ENCODE results near the gene ANKRD53.
"Not testable (repeated sequence)": the region's sequence is repeated elsewhere in the genome, so short reads cannot be mapped to it uniquely, and the experiment has no call there.

The ANKRD53 gene

DNA sequence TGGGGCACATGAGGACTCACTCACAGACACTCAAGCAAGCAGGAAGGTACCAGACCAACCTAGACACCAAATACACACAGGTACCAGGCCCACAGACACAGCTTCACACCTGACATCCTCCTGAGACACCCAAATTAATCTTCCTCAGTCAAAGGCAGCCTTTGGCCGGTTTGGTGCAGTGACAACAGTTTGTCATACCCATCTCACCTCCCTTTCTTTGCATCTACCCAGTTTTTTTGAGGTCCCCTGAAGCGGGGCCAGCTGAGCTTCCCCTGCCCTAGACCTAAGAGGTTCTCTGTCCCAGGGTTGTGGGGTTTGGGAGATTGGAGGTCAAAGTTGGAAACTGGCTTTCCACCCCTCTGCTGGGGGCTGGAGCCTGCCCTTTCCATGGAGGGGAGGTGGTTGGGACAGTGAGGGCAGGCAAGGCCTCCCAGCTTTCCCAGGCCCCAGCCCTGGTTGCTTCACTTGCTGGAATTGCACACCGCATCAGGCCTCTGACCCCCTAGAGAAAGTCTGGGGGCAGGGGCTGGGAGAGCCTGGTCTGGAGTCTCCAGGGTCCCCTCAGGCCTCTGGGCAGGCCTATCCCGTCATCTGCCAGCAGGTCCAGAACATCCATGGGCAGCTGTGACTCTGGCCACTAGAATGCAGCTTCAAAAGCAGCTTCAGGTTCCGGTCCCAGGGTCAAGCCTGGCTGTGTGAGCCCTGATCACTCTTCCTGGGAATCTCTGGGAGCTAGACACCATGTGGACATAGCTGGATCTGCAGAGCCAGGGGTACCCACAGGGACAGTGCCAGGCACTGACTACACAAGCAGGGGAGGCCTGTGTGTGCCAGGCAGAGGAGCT lies 28.7 kb downstream of the ANKRD53 start:
- no peak for DNase-seq (ENCODE audit: low read depth in 2 of 2)

GRCh38 chr2:71008342-71008741 lies 29.9 kb downstream of the ANKRD53 start:
- DNase-seq (ENCODE audit: low read depth in 2 of 2), result no peak

GRCh38 chr2:71011786-71012185 lies 33.4 kb downstream of the ANKRD53 start:
- not testable (repeated sequence) for DNase-seq (ENCODE audit: low read depth in 2 of 2)

DNA sequence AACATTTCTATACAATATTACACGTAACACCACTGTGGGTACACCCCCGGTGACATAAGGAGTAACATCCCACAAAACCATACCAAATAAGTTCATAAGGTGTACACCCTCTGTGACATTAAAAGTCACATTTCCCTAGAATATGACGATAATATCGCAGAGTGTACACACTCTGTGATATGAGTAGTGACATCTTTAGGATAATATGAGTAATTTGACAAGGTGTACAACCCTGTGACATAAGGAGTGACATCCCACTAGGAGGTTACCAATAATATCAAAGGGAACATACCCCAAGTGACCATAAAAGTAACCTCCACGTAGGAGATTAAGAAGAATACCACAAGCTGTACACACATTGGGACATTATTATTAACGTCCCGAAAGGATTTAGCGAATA lies 40.2 kb downstream of the ANKRD53 start:
- DNase-seq (ENCODE audit: low read depth in 2 of 2), result no peak

DNA sequence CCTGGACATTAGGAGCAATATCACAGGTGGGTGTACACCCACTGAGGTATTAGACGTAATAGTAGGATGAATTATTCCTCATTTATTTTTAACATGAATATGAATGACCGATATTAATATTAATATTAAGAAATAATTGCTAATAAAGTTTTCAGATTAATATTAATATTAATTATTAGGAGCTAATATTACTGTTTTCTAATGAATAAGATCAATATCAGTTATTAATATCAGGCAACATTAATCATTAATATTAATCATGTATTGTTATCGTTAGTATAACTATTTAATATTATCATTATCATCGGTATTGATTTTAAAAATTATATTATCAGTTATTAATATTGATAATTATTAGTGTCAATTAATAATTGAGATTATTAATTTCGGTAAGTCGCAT lies 41.6 kb downstream of the ANKRD53 start:
- DNase-seq (ENCODE audit: low read depth in 2 of 2), result not testable (repeated sequence)

- DNase-seq (ENCODE audit: low read depth in 2 of 2), result not testable (repeated sequence)
These were observed 43.0 kb downstream of the ANKRD53 start for GRCh38 chr2:71021394-71021793.

DNA sequence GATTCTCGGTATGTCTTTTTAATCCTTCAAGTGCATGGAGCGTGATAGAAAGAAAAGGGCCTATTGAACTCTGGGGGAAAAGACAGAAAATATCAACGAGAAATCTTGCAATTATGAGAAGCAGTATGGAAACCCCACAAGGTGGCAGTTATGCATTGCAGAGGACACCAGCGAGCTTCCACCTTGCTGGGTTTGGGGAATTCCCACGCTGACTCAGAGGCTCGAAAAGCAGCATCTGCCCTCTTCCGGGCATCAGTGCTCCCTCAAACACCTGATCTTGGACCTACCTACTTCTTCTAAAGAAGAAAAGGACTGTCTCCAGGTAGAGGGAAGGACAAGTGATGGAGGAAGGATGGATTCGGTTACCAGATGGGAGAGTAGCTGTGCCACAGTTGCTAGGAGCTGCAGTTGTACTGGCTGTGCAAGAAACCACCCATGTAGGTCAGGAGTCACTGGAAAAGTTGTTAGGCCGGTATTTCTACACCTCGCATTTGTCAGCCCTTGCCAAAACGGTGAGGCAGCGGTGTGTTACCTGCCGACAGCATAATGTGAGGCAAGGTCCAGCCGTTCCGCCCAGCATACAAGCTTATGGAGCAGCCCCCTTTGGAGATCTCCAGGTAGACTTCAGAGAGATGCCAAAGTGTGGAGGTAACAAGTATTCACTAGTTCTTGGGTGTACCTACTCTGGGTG lies 45.3 kb downstream of the ANKRD53 start:
- DNase-seq (ENCODE audit: low read depth in 2 of 2), result peak; percentile 48 to 70
